ENCODE results near the gene TMEM150B. TPM values are rescaled to one million over a fixed set of nuclear protein-coding genes. Genes with fewer than 3 reads are reported as not detected.

TMEM150B gene
- polyA plus RNA-seq, 12 donors = 0.40 to 1.1 (median 0.71) TPM; not detected in 2

- DNase-seq = no peak
Observed at GRCh38 chr19:55308281-55308680, 16.9 kb downstream of the TMEM150B start.

- no peak for DNase-seq
Observed at GRCh38 chr19:55306712-55307111, 18.4 kb downstream of the TMEM150B start.

- DNase-seq = no peak
Observed at GRCh38 chr19:55305983-55306562, 19.1 kb downstream of the TMEM150B start.

GRCh38 chr19:55305491-55305890 lies 19.6 kb downstream of the TMEM150B start:
- DNase-seq = no peak

GRCh38 chr19:55304980-55305379 lies 20.2 kb downstream of the TMEM150B start:
- DNase-seq = no peak

GRCh38 chr19:55304279-55304978 lies 20.7 kb downstream of the TMEM150B start:
- no peak for DNase-seq

GRCh38 chr19:55303477-55303876 lies 21.7 kb downstream of the TMEM150B start:
- no peak for DNase-seq

GRCh38 chr19:55302318-55302703 lies 22.8 kb downstream of the TMEM150B start:
- no peak for DNase-seq

GRCh38 chr19:55301459-55302317 lies 23.5 kb downstream of the TMEM150B start:
- peak; percentile 90 for DNase-seq

- no peak for DNase-seq
Observed at GRCh38 chr19:55300886-55301458, 24.2 kb downstream of the TMEM150B start.

- DNase-seq = no peak
Observed at GRCh38 chr19:55299991-55300390, 25.1 kb downstream of the TMEM150B start.

GRCh38 chr19:55297267-55297666 lies 27.9 kb downstream of the TMEM150B start:
- no peak for DNase-seq

- no peak for DNase-seq
Observed at GRCh38 chr19:55289117-55289796, 35.9 kb downstream of the TMEM150B start.

- no peak for DNase-seq
Observed at GRCh38 chr19:55287361-55288079, 37.6 kb downstream of the TMEM150B start.

GRCh38 chr19:55285229-55285890 lies 39.8 kb downstream of the TMEM150B start:
- no peak for DNase-seq

GRCh38 chr19:55284405-55285058 lies 40.6 kb downstream of the TMEM150B start:
- no peak for DNase-seq

GRCh38 chr19:55283548-55284377 lies 41.4 kb downstream of the TMEM150B start, which contains the start of gene BRSK1:
TSS of gene BRSK1 (plus strand) at chr19:55283997. CDS start at chr19:55284443, 446 bp downstream.
- DNase-seq = peak; percentile 76

- peak; percentile 92 for DNase-seq
Observed at GRCh38 chr19:55279770-55280643, 45.1 kb downstream of the TMEM150B start, which contains the start of gene HSPBP1. TSS of gene HSPBP1 (minus strand) at chr19:55280110. CDS start at chr19:55279608, 502 bp downstream.
